Upper lobe of right lung (tissue), 1 donor: Measurements from ENCODE around the gene PVR. TPM values are rescaled to one million over a fixed set of nuclear protein-coding genes. Genes with fewer than 3 reads are reported as not detected.

ENCODE experiments used
- ATAC-seq: fragments of 200-7000 bp; cut with Tn5 transposase; one replicate; pipeline ENCODE4 v1.9.1; 2020; ENCODE audit warnings: mild to moderate bottlenecking, moderate library complexity
- DNase-seq: peaks from one replicate; pipeline ENCODE4 v3.0.0-alpha.2; 2020
- H3K27ac ChIP-seq: fragments of 200-600 bp; one replicate; pipeline ENCODE4 v1.8.0; 2022
- H3K27me3 ChIP-seq: fragments of 200-600 bp; one replicate; pipeline ENCODE4 v1.8.0; 2022; ENCODE audit warnings: mild to moderate bottlenecking
- H3K36me3 ChIP-seq: fragments of 200-600 bp; one replicate; pipeline ENCODE4 v1.8.0; 2022
- H3K4me1 ChIP-seq: fragments of 200-600 bp; one replicate; pipeline ENCODE4 v1.8.0; 2022
- H3K4me3 ChIP-seq: fragments of 200-600 bp; one replicate; pipeline ENCODE4 v1.8.0; 2022; ENCODE audit warnings: mild to moderate bottlenecking
- H3K9me3 ChIP-seq: fragments of 200-600 bp; one replicate; pipeline ENCODE4 v1.8.0; 2022
- CTCF ChIP-seq: fragments of 200-600 bp; IDR thresholded peaks from one replicate; pipeline ENCODE4 v1.8.0; 2022; ENCODE audit warnings: antibody characterized with exemption
- intact Hi-C: fragments of 100-400 bp; cut with DNase I; formaldehyde crosslinking; loops from one replicate; pipeline ENCODE4 v1.11.0; 2022
- long read RNA-seq: library from polyadenylated mRNA; unstranded; transcript quantifications from one replicate; pipeline ENCODE4 v2.0.0, GENCODE V29; 2021
- total RNA-seq: library from RNA; stranded (reverse); fragmentation: NEBNext Ultra II Directional; extraction: Animal tissue kit (Norgen Biotek cat#: 25700); gene quantifications from one replicate; pipeline ENCODE4 v1.2.1, GENCODE V29; 2021
- donor health status: DM: no; HTN: yes; CAD: no; lungs with severe emphysema.

Gene PVR
- total RNA-seq: 40.8 TPM
- long read RNA-seq, transcript PVR-202 (7 exons, 3,166 nt): minor isoform, 15 of 99 reads
- long read RNA-seq, transcript PVR-204 (6 exons, 1,344 nt): minor isoform, 6 of 99 reads
- long read RNA-seq, transcript PVR-203 (8 exons, 3,078 nt): minor isoform, 6 of 99 reads
- long read RNA-seq, transcript PVR-205 (8 exons, 3,325 nt): major isoform, 57 of 99 reads
- long read RNA-seq, partial matches to known transcripts: 5 of 99 reads
- long read RNA-seq, other reads (novel, unspliced or antisense): 9 of 99 reads

GRCh38 chr19:44643605-44644401 is at the start of gene PVR:
Gene PVR (plus strand): TSS chr19:44643910. CDS start chr19:44644097, 187 bp downstream.
- Histone ChIP-seq H3K4me1 (peaks cover 11% of the 10 kb centered on the region), H3K36me3 (no peaks in the 10 kb centered on the region), H3K9me3 (no peaks in the 10 kb centered on the region), H3K27me3 (no peaks in the 10 kb centered on the region), H3K4me3 (peak within 1 kb of the TSS; percentile 85), H3K27ac (peak within 1 kb of the TSS; percentile 87)
- peak; percentile 7 for TF ChIP-seq CTCF
- DNase-seq (peak; percentile 91), ATAC-seq (peak; percentile 96)
- intact Hi-C loops: no loop called here

- H3K27me3 ChIP-seq: no peaks in the 10 kb centered on the region
- DNase-seq: no peak
- H3K36me3 ChIP-seq: no peaks in the 10 kb centered on the region
- intact Hi-C loops: no loop called here
- no peak overlapping the region for H3K4me3 ChIP-seq
- TF ChIP-seq CTCF: no peak
- H3K27ac ChIP-seq: no peak overlapping the region
- no peak for ATAC-seq
- peaks cover 12% of the 10 kb centered on the region for H3K4me1 ChIP-seq
- H3K9me3 ChIP-seq: no peaks in the 10 kb centered on the region
Observed at GRCh38 chr19:44596428-44597130, 47.1 kb upstream of the PVR start.

GRCh38 chr19:44597131-44597491 is 46.6 kb upstream of the PVR start:
- TF ChIP-seq CTCF: no peak
- ATAC-seq: no peak
- Histone ChIP-seq H3K4me3 (no peak overlapping the region), H3K27me3 (no peaks in the 10 kb centered on the region), H3K36me3 (no peaks in the 10 kb centered on the region), H3K27ac (no peak overlapping the region), H3K4me1 (peaks cover 12% of the 10 kb centered on the region), H3K9me3 (no peaks in the 10 kb centered on the region)
- no peak for DNase-seq
- intact Hi-C loops: no loop called here

- Histone ChIP-seq H3K4me3 (no peak overlapping the region), H3K4me1 (peaks cover 10% of the 10 kb centered on the region), H3K36me3 (no peaks in the 10 kb centered on the region), H3K27ac (no peak overlapping the region), H3K27me3 (no peaks in the 10 kb centered on the region), H3K9me3 (no peaks in the 10 kb centered on the region)
- no peak for DNase-seq
- TF ChIP-seq CTCF: no peak
- no peak for ATAC-seq
- intact Hi-C loops: no loop called here
Observed at GRCh38 chr19:44598355-44598754, 45.4 kb upstream of the PVR start.

- Histone ChIP-seq H3K27ac (no peak overlapping the region), H3K36me3 (no peaks in the 10 kb centered on the region), H3K27me3 (no peaks in the 10 kb centered on the region), H3K4me1 (peaks cover 11% of the 10 kb centered on the region), H3K9me3 (no peaks in the 10 kb centered on the region), H3K4me3 (no peak overlapping the region)
- ATAC-seq: peak; percentile 29
- no peak for TF ChIP-seq CTCF
- intact Hi-C loops: no loop called here
- DNase-seq: no peak
Observed at GRCh38 chr19:44598880-44599279, 44.8 kb upstream of the PVR start.
